KMS-11 (cell line): ENCODE data around the gene N4BP2L1.

Source experiments
- H2AFZ ChIP-seq: fragments of 200-600 bp; sonication (generic); 2 replicates; pipeline ENCODE4 v1.6.1; 2016; ENCODE audit warnings: antibody characterized with exemption, mixed run types, low read depth
- H3K27ac ChIP-seq: fragments of 200-600 bp; sonication (generic); 2 replicates; pipeline ENCODE4 v1.6.1; 2016; ENCODE audit warnings: mild to moderate bottlenecking, mixed run types
- H3K27me3 ChIP-seq: fragments of 200-600 bp; sonication (generic); 2 replicates; pipeline ENCODE4 v1.6.1; 2017; ENCODE audit warnings: mild to moderate bottlenecking, low read depth, mixed run types, moderate library complexity; ENCODE audit not compliant: insufficient read depth
- H3K36me3 ChIP-seq: fragments of 200-600 bp; sonication (generic); 2 replicates; pipeline ENCODE4 v1.6.1; 2017; ENCODE audit warnings: mild to moderate bottlenecking, mixed run types; ENCODE audit not compliant: insufficient read depth
- H3K4me1 ChIP-seq: fragments of 200-600 bp; sonication (generic); 2 replicates; pipeline ENCODE4 v1.6.1; 2016; ENCODE audit warnings: mild to moderate bottlenecking, low read depth, mixed run types; ENCODE audit not compliant: poor library complexity, severe bottlenecking
- H3K4me2 ChIP-seq: fragments of 200-600 bp; sonication (generic); 2 replicates; pipeline ENCODE4 v1.7.0; 2016; ENCODE audit warnings: mild to moderate bottlenecking, mixed run types
- H3K4me3 ChIP-seq: fragments of 200-600 bp; sonication (generic); IDR thresholded peaks from 2 replicates; pipeline ENCODE4 v1.6.1; 2017; ENCODE audit warnings: low read depth, low read length, mixed read lengths; ENCODE audit not compliant: insufficient read depth
- H3K79me2 ChIP-seq: fragments of 200-600 bp; sonication (generic); 2 replicates; pipeline ENCODE4 v1.6.1; 2016; ENCODE audit warnings: low read depth, mixed run types; ENCODE audit not compliant: insufficient read depth
- H3K9ac ChIP-seq: fragments of 200-600 bp; sonication (generic); 2 replicates; pipeline ENCODE4 v1.6.1; 2016; ENCODE audit warnings: mild to moderate bottlenecking, mixed run types
- H4K20me1 ChIP-seq: fragments of 200-600 bp; sonication (generic); 2 replicates; pipeline ENCODE4 v1.6.1; 2016; ENCODE audit warnings: mild to moderate bottlenecking, mixed run types; ENCODE audit not compliant: insufficient read depth
- CTCF ChIP-seq: fragments of 200-600 bp; sonication (generic); conservative IDR thresholded peaks from 2 replicates; pipeline ENCODE4 v1.6.1; 2017; ENCODE audit warnings: low read depth, mild to moderate bottlenecking, antibody characterized with exemption, low read length, moderate library complexity, mixed read lengths

N4BP2L1 gene

GRCh38 chr13:32419862-32420261 lies 8.1 kb downstream of the N4BP2L1 start:
- Histone ChIP-seq H3K4me3 (no peak overlapping the region), H4K20me1 (no peaks in the 10 kb centered on the region), H3K36me3 (no peaks in the 10 kb centered on the region), H3K27me3 (no peaks in the 10 kb centered on the region), H3K79me2 (peaks cover 18% of the 10 kb centered on the region; the same call in 1 of the 2 replicates), H3K9ac (no peak overlapping the region), H3K4me1 (peaks cover 2% of the 10 kb centered on the region), H3K4me2 (no peak overlapping the region), H3K27ac (no peak overlapping the region), H2AFZ (no peak overlapping the region)
- TF ChIP-seq CTCF, result no peak

- H3K4me3 ChIP-seq, result no peak overlapping the region
- no peaks in the 10 kb centered on the region for H3K79me2 ChIP-seq
- H4K20me1 ChIP-seq, result no peaks in the 10 kb centered on the region
- no peaks in the 10 kb centered on the region for H3K36me3 ChIP-seq
- no peak overlapping the region for H3K9ac ChIP-seq
- H3K27ac ChIP-seq, result no peak overlapping the region
- H3K27me3 ChIP-seq, result no peaks in the 10 kb centered on the region
- TF ChIP-seq CTCF, result no peak
- no peak overlapping the region for H2AFZ ChIP-seq
- H3K4me2 ChIP-seq, result no peak overlapping the region
- no peaks in the 10 kb centered on the region for H3K4me1 ChIP-seq
Observed at GRCh38 chr13:32417995-32418394, 9.9 kb downstream of the N4BP2L1 start.

GRCh38 chr13:32415019-32415418 lies 12.9 kb downstream of the N4BP2L1 start:
- TF ChIP-seq CTCF, result peak; percentile 68
- Histone ChIP-seq H2AFZ (no peak overlapping the region), H3K79me2 (no peaks in the 10 kb centered on the region), H3K4me1 (no peaks in the 10 kb centered on the region), H3K4me3 (no peak overlapping the region), H3K4me2 (no peak overlapping the region), H3K9ac (no peak overlapping the region), H3K36me3 (no peaks in the 10 kb centered on the region), H3K27ac (no peak overlapping the region), H3K27me3 (no peaks in the 10 kb centered on the region), H4K20me1 (no peaks in the 10 kb centered on the region)

GRCh38 chr13:32414580-32414979 lies 13.3 kb downstream of the N4BP2L1 start:
- Histone ChIP-seq H3K36me3 (no peaks in the 10 kb centered on the region), H2AFZ (no peak overlapping the region), H3K79me2 (no peaks in the 10 kb centered on the region), H3K27me3 (no peaks in the 10 kb centered on the region), H3K9ac (no peak overlapping the region), H3K4me2 (no peak overlapping the region), H3K4me1 (no peaks in the 10 kb centered on the region), H4K20me1 (no peaks in the 10 kb centered on the region), H3K4me3 (no peak overlapping the region), H3K27ac (no peak overlapping the region)
- no peak for TF ChIP-seq CTCF

GRCh38 chr13:32413284-32413683 lies 14.6 kb downstream of the N4BP2L1 start:
- Histone ChIP-seq H4K20me1 (no peaks in the 10 kb centered on the region), H3K9ac (no peak overlapping the region), H3K36me3 (no peaks in the 10 kb centered on the region), H3K4me2 (no peak overlapping the region), H3K27ac (no peak overlapping the region), H3K79me2 (no peaks in the 10 kb centered on the region), H3K4me3 (no peak overlapping the region), H3K4me1 (no peaks in the 10 kb centered on the region), H3K27me3 (no peaks in the 10 kb centered on the region), H2AFZ (no peak overlapping the region)
- no peak for TF ChIP-seq CTCF
